Glomerular visceral epithelial cell (primary cell): ENCODE data around the gene PTBP1.
A peak's percentile ranks its signal among the peaks of the same experiment; 100 is the strongest.

ENCODE experiments used
- DNase-seq: peaks from one replicate; pipeline ENCODE4 v3.0.0-alpha.2; 2016; ENCODE audit errors: extremely low spot score

Gene PTBP1

GRCh38 chr19:797528-798414, 519 bp downstream of the PTBP1 start:
- DNase-seq: peak; percentile 93

- peak; percentile 69 for DNase-seq
Observed at GRCh38 chr19:798415-799075, 1.3 kb downstream of the PTBP1 start.

- DNase-seq: peak; percentile 49
Observed at GRCh38 chr19:799076-799881, 2.0 kb downstream of the PTBP1 start.

DNA sequence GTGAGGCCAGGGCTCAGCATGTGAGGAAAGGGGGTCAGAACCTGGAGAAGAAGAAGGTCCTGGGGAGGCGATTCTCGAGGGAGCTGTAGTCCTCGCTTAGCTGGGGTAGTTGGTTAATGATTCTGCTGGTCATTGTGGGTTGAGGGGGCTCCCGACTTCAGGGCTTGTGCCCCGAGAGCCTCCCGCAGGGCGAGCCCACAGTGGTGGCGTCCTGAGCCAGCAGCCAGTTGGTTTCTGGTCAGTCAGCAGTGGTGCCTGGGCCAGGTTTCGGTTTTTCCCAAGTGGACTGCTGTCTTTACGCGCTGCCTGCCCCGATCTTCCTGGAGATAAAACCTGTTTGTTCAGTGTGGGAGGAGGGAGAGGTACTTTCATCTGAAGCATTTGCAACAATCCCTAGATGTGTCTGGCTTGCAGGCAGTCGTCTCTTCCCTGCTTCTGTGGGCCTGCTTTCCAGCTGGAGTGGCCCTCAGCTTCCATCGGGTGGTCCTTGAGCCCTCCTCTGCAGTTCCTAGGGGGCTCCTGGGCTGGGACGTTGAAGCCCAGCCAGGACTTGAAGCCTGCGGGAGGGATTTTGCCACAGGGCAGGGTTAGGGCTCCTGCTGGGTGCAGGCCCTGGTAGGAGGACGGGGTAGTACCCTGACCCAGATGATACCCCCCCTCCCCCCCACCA, 3.2 kb downstream of the PTBP1 start:
- DNase-seq: no peak

- DNase-seq: peak; percentile 64
Observed at GRCh38 chr19:801030-801860, 4.0 kb downstream of the PTBP1 start.

GRCh38 chr19:801861-802497, 4.7 kb downstream of the PTBP1 start:
- no peak for DNase-seq

DNA sequence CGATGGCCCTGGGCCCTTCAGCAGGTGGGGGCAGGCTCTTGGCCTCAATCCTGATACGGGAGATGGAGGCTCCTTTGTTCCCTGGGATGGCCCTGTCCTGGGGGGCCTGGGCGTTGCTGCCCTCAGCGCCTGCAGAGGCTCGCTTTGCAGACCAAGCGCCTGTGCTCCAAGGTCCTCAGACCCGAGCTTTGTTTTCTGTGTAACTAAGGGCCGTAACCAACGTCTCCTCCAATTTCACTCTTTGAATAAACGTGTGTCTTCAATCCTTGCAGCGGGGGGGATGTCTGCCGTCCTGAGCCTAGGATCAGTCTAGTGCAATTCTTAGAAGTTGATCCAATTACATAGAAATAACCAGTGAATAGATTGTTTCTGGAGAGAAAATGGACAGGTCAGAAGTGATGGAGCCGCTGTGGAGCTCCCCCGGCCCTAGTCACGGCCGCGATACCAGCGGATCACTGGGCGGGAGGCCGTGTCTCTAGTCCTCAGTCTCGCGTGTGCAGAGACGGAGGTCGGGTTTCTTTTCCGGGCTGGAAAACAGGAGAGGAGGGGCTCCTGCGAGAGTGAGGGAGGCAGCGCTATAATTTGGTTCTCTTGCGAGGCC, 5.3 kb downstream of the PTBP1 start:
- DNase-seq: no peak

DNA sequence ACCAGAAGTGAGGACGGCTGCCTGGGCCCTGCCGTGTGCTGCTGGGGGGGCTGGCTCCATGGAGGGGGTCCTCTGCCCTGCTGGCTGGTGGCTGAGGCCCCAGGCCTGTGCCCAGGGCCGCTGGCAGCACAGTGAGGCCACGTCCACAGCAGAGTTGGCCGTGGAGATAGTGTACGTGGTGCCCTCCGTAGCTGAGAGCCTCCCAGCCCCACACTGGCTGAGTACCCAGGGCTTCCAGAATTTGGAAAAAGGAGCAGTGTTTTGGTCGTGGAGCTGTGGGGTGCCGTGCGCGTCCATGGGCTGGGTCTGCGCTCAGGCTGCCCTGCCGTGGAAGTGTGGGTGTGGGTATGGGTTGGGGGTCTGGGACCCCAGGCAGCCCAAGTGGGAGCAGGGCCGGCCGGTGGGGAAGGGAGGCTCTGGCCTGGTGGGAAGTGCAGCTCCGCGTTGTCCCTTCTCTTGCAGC, 5.9 kb downstream of the PTBP1 start:
- no peak for DNase-seq

DNA sequence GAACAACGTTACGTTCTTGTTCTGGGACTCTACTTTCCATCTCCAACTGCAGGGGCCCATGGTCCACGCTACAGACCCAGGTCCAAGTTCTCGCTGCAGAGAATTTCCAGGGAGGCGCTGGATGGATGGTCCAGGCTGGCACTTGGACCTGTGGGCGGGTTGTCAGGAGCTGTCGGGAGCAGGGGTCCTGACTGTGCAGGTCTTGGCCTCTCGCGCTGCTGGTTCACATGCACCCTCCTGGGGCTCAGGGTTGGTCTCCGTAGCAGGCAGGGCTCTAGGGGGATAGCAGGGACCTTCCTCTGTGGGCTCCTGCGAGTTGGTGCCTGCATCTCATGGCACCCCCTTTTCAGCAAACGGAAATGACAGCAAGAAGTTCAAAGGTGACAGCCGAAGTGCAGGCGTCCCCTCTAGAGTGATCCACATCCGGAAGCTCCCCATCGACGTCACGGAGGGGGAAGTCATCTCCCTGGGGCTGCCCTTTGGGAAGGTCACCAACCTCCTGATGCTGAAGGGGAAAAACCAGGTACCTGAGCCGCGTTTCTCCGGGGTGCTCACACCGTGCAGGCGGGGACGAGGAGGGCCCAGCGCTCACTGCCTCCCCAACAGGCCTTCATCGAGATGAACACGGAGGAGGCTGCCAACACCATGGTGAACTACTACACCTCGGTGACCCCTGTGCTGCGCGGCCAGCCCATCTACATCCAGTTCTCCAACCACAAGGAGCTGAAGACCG, 6.6 kb downstream of the PTBP1 start:
- DNase-seq: no peak

- DNase-seq: no peak
Observed at GRCh38 chr19:804419-805165, 7.3 kb downstream of the PTBP1 start.

GRCh38 chr19:805166-805551, 7.9 kb downstream of the PTBP1 start:
- DNase-seq: no peak

DNA sequence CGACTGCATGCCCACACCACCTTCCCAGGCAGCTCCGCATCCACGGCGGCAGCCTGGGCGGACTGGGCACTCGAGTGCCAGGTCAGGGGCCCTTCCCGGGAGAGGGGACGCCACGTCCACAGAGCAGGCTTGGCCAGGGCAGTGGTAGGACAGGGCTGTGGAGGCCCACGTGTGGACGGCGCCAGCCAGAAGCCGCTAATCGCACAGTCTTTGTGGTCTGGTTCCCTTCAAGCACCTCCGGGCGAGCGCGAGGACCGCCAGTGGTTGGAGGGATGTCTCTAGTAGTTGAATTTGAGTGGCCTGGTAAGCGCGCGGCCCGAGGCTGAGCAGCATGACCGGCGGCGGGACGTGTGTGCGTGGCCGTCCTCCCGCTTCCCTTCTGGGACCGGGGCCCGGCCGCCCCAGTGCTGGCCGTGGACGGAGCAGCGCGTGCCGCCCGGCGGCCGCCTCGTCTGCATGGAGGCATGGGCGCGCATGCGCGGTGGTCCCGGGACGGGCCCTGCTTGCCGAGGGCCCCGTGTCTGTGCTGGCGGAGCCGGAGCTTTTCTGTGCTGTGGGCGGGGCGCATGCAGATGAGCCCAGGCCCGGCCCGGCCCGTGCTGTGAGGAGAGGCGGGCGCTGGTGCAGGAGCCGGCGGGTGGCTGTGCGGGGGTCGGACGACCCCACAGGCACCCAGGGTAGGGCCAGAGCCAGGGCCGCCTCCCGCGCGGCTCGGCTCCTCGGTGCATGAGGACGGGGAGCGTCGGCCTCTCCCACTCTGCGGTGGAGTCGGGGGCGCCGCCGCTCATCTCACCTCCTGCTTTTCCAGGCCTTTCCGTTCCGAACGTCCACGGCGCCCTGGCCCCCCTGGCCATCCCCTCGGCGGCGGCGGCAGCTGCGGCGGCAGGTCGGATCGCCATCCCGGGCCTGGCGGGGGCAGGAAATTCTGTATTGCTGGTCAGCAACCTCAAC, 8.6 kb downstream of the PTBP1 start:
- no peak for DNase-seq

DNA sequence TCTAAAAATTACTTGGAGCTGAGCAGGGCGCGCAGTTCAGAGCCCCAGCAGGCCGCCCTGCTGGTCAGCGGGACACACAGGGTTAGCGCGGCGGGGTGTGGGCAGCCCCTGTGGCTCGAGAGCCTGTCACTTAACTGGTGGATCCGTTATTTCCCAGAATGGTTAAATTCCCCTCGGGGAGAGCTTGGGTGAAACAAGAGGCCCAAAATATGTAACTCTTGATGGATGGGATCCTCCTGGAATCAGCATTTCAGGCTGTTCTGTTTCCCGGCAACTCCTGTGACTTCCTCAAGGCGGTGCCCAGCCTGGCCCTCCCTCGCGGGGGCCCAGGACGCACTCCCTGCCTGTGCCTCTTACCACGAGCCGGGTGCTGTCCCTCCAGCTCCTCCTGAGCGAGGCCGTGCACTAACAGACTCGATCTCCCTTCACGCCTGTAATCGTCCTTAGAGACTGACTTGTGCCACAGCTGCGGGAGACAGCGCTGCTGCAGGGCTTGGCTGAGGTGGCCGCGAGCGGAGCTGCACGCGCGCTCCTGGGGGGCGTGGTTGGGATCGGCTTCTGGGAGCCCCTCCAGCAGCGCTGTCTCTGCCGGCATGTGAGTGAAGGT, 9.7 kb downstream of the PTBP1 start:
- no peak for DNase-seq

DNA sequence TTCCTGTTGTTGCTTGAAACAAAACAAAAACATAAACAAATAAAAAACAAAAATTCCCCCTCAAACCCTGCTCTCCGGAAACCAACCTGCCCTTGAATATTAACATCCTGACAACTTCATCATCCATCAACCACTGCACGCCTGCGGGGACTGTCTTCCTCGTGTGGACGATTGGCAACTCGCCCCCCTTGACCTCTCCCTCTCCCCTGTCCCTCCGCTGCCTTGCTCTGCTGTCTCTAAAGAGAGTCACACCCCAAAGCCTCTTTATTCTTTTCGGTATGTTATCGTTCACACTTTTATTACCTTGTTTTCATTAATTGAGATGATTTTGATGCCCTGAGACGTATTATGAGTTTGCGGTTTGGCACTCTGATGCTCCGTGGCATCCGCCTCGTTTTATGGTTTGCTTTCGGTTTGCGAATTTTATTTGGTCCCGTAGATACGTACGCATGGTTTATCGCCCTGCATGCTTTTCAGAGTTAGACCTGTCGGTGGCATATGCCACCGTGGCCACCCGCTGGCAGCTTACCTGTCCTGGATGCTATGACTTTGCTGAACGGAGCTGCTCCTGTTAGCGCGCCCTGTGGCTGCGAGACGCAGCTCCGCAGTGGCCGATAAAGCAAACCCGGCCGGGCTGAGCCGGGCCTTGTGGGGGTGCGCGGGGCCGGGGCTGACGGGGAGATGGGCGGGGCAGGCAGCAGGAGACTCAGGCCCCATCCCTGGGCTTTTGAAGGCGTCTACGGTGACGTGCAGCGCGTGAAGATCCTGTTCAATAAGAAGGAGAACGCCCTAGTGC, 10.6 kb downstream of the PTBP1 start:
- DNase-seq: no peak

DNA sequence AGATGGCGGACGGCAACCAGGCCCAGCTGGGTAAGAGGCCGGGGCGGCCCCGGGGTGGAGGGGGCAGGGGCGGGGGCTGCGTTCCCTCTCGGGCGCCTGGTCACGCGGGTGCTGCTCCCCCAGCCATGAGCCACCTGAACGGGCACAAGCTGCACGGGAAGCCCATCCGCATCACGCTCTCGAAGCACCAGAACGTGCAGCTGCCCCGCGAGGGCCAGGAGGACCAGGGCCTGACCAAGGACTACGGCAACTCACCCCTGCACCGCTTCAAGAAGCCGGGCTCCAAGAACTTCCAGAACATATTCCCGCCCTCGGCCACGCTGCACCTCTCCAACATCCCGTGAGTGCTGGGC, 11.1 kb downstream of the PTBP1 start:
- DNase-seq: no peak
